Suprapubic skin (tissue), 3 donors: ENCODE data around the gene ANK3.

ENCODE experiments used
- POLR2AphosphoS5 ChIP-seq, 3 donors: sonication (generic); formaldehyde crosslinking; IDR thresholded peaks; one replicate each; pipeline ENCODE4 v1.6.1; 2017; ENCODE audit warnings: antibody characterized with exemption in 3 of 3
- TF ChIP-seq, protein P1 (sequence below), 2 donors: fragments of 200-600 bp in 1 of 2; fragments of 450-650 bp in 1 of 2; sonication (generic) in 1 of 2; IDR thresholded peaks; one replicate each; pipeline ENCODE4 v1.5.1; 2016 to 2019; ENCODE audit warnings: antibody characterized with exemption in 2 of 2, mild to moderate bottlenecking in 1 of 2, moderate library complexity in 1 of 2

- TF ChIP-seq, protein P1, sequence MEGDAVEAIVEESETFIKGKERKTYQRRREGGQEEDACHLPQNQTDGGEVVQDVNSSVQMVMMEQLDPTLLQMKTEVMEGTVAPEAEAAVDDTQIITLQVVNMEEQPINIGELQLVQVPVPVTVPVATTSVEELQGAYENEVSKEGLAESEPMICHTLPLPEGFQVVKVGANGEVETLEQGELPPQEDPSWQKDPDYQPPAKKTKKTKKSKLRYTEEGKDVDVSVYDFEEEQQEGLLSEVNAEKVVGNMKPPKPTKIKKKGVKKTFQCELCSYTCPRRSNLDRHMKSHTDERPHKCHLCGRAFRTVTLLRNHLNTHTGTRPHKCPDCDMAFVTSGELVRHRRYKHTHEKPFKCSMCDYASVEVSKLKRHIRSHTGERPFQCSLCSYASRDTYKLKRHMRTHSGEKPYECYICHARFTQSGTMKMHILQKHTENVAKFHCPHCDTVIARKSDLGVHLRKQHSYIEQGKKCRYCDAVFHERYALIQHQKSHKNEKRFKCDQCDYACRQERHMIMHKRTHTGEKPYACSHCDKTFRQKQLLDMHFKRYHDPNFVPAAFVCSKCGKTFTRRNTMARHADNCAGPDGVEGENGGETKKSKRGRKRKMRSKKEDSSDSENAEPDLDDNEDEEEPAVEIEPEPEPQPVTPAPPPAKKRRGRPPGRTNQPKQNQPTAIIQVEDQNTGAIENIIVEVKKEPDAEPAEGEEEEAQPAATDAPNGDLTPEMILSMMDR (IDR thresholded peaks at IDR 0.05), result no peak
- no peak for TF ChIP-seq POLR2AphosphoS5 (IDR thresholded peaks at IDR 0.05)
Observed at GRCh38 chr10:60122190-60122589, 267.5 kb downstream of the ANK3 start.
